Choroid plexus epithelial cell (primary cell): ENCODE measurements around the gene SLC27A1.

Experiments used
- DNase-seq: peaks from one replicate; pipeline ENCODE4 v3.0.0-alpha.2; 2010; ENCODE audit warnings: low read depth
- H3K4me3 ChIP-seq: 2 replicates; pipeline ENCODE4 v1.5.1; 2011; ENCODE audit warnings: low read depth, mild to moderate bottlenecking, control low read depth, low read length, moderate library complexity
- CTCF ChIP-seq: conservative IDR thresholded peaks from 2 replicates; pipeline ENCODE4 v1.5.1; 2011; ENCODE audit warnings: low read depth, mild to moderate bottlenecking, control low read depth, inconsistent platforms, low read length, moderate library complexity

The SLC27A1 gene

GRCh38 chr19:17448131-17448967 is 22.0 kb upstream of the SLC27A1 start, which contains the start of gene TMEM221:
Gene TMEM221 (minus strand): TSS chr19:17448668. CDS start chr19:17448462, 206 bp downstream.
- peak; percentile 50 for TF ChIP-seq CTCF
- peak within 1 kb of the TSS; percentile 28 for H3K4me3 ChIP-seq
- DNase-seq: no peak

GRCh38 chr19:17450264-17451075 is 19.9 kb upstream of the SLC27A1 start:
- H3K4me3 ChIP-seq: no peak overlapping the region
- no peak for TF ChIP-seq CTCF
- DNase-seq: no peak

GRCh38 chr19:17451820-17452219 is 18.5 kb upstream of the SLC27A1 start:
- no peak for DNase-seq
- TF ChIP-seq CTCF: no peak
- H3K4me3 ChIP-seq: no peak overlapping the region

- TF ChIP-seq CTCF: no peak
- no peak overlapping the region for H3K4me3 ChIP-seq
- DNase-seq: no peak
These were observed 15.7 kb upstream of the SLC27A1 start for GRCh38 chr19:17454576-17455071.

- TF ChIP-seq CTCF: no peak
- no peak for DNase-seq
- no peak overlapping the region for H3K4me3 ChIP-seq
These were observed 14.8 kb upstream of the SLC27A1 start for GRCh38 chr19:17455308-17456123.

- no peak for DNase-seq
- no peak overlapping the region for H3K4me3 ChIP-seq
- no peak for TF ChIP-seq CTCF
These were observed 14.2 kb upstream of the SLC27A1 start for GRCh38 chr19:17456127-17456526.
